AG09309 (cell line): ENCODE data around the gene SMTN.
A peak's percentile ranks its signal among the peaks of the same experiment; 100 is the strongest.

Experiments
- DNase-seq: peaks from one replicate; pipeline ENCODE4 v3.0.0-alpha.2; 2010; ENCODE audit warnings: low read depth
- H3K4me3 ChIP-seq: 2 replicates; pipeline ENCODE4 v1.5.1; 2011; ENCODE audit warnings: mild to moderate bottlenecking, low read depth, low read length, moderate library complexity; ENCODE audit not compliant: control insufficient read depth
- CTCF ChIP-seq: IDR thresholded peaks from 2 replicates; pipeline ENCODE4 v1.5.1; 2011; ENCODE audit warnings: mild to moderate bottlenecking, low read depth, low read length, inconsistent platforms; ENCODE audit not compliant: insufficient read depth, control insufficient read depth; ENCODE audit errors: missing control alignments

Gene SMTN

GRCh38 chr22:31150615-31151014 is 69.5 kb downstream of the SMTN start:
- no peak for DNase-seq
- no peak overlapping the region for H3K4me3 ChIP-seq

GRCh38 chr22:31151872-31152271 is 70.8 kb downstream of the SMTN start:
- no peak overlapping the region for H3K4me3 ChIP-seq
- TF ChIP-seq CTCF: no peak
- DNase-seq: no peak

More at GRCh38 chr22:31150615-31151014, 69.5 kb downstream of the SMTN start:
- TF ChIP-seq CTCF: peak; percentile 45

GRCh38 chr22:31153357-31153756 is 72.2 kb downstream of the SMTN start:
- H3K4me3 ChIP-seq: no peak overlapping the region
- no peak for TF ChIP-seq CTCF
- DNase-seq: no peak
